Measurements from ENCODE around the gene GET4.

The GET4 gene

GRCh38 chr7:885261-885892 lies 9.0 kb downstream of the GET4 start:
- no peak overlapping the region for H3K4me3 ChIP-seq (ENCODE audit: low read depth, low read length)

DNA sequence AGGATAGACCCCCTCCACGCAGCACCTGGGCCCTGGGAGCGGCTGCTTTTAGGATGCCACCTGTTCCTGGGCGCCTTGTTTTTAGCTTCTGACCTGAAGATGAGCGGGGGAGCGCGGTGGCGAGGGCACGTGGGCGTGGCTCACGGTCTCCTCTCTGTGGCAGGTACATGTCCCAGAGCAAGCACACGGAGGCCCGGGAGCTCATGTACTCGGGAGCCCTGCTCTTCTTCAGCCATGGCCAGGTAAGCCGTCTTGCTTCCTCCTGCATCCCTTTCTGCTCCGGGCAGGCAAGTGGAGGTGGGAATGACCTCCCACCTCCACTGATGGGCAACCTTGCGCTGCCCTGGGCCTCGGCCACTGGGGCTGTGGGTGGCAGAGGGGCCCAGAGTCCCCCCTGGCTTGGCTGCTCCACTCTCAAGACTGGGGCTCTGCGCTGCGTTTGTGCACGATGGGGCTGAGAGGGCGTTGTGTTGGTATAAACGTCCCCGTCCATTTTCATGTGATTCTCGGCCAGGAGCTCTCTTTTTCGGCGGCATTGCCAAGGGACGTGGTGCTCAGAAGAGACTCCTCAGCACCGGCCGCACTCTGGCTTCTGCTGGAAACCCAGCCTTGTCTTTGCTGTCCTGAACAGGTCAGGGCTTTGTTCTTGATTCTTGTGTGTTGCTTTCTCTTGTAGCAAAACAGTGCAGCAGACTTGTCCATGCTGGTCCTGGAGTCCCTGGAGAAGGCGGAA lies 9.7 kb downstream of the GET4 start:
- H3K4me3 ChIP-seq (ENCODE audit: low read depth, low read length) = no peak overlapping the region

GRCh38 chr7:886626-887487 lies 10.5 kb downstream of the GET4 start:
- H3K4me3 ChIP-seq (ENCODE audit: low read depth, low read length) = no peak overlapping the region

DNA sequence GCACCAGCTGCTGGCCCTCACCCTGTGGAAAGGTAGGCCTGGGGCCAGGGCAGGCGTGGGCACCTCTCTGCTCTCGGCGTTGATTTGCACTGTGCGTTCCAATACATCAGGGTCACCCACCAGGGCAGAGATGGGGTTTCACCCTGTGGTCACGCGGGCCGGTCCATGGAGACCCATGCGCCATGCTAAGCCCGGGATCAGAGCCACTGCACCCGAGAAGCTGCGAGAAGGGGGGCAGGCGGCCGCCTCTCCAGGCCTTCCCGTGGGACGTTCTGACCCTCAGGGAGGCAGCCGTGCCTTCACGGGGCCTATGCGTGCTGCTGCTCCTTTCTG lies 11.1 kb downstream of the GET4 start:
- no peak overlapping the region for H3K4me3 ChIP-seq (ENCODE audit: low read depth, low read length)

GRCh38 chr7:888081-889024 lies 12.0 kb downstream of the GET4 start:
- H3K4me3 ChIP-seq (ENCODE audit: low read depth, low read length) = no peak overlapping the region

GRCh38 chr7:889025-889390 lies 12.7 kb downstream of the GET4 start:
- no peak overlapping the region for H3K4me3 ChIP-seq (ENCODE audit: low read depth, low read length)

GRCh38 chr7:889391-889790 lies 13.0 kb downstream of the GET4 start:
- no peak overlapping the region for H3K4me3 ChIP-seq (ENCODE audit: low read depth, low read length)

DNA sequence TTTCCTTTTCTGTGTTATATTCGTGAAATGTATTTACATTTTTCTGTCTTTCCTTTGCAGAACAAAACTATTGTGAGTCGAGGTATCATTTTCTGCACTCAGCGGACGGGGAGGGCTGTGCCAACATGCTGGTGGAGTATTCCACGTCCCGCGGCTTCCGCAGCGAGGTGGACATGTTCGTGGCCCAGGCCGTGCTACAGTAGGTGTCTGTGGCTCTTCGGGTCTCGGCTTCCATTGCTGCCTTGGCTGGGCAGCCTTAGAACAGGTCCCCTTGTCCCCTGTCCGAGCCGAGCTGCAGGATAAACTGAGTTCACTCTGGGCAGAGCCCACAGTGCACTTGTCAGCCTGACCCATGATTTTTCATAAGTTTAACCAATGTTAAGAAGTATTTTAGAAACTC lies 14.5 kb downstream of the GET4 start:
- H3K4me3 ChIP-seq (ENCODE audit: low read depth, low read length) = no peak overlapping the region

- no peak overlapping the region for H3K4me3 ChIP-seq (ENCODE audit: low read depth, low read length)
These were observed 14.9 kb downstream of the GET4 start for GRCh38 chr7:891291-891690.

DNA sequence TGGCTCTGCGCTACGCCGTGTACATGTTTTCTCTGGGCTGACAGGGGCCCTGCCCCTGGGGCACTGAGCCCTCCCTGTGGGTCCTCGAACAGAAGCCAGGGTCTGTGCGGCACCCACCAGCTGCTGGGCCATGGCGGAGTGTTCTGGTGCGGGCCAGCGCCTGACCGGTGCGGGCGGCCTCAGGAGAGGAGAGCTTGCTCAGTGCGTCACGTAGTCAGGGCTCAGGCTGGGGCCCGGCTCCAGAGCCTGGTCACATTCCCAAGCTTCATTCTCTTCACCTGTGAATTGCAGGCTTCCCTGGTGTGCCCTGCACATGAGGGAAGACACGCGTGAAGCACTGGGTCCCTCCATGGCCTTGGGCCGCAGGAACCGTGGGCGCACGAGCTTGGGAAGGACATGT lies 15.5 kb downstream of the GET4 start:
- H3K4me3 ChIP-seq (ENCODE audit: low read depth, low read length) = no peak overlapping the region

GRCh38 chr7:892648-893593 lies 16.6 kb downstream of the GET4 start:
- H3K4me3 ChIP-seq (ENCODE audit: low read depth, low read length) = no peak overlapping the region

DNA sequence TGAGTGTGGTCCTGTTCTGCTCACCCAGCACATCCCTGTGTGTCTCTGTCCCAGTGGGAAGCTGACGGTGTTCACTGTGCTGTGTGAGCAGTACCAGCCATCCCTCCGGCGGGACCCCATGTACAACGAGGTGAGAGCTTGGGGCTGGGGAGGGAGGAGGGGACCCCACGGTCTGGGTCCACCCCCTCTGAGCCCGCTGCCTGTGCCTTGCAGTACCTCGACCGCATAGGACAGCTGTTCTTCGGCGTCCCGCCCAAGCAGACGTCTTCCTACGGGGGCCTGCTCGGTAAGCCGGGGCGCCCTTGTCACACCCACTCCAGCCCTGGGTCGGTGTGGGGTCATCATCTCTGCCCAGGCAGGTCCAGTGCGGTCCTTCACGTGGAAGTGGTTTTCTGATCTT lies 17.3 kb downstream of the GET4 start:
- no peak overlapping the region for H3K4me3 ChIP-seq (ENCODE audit: low read depth, low read length)

DNA sequence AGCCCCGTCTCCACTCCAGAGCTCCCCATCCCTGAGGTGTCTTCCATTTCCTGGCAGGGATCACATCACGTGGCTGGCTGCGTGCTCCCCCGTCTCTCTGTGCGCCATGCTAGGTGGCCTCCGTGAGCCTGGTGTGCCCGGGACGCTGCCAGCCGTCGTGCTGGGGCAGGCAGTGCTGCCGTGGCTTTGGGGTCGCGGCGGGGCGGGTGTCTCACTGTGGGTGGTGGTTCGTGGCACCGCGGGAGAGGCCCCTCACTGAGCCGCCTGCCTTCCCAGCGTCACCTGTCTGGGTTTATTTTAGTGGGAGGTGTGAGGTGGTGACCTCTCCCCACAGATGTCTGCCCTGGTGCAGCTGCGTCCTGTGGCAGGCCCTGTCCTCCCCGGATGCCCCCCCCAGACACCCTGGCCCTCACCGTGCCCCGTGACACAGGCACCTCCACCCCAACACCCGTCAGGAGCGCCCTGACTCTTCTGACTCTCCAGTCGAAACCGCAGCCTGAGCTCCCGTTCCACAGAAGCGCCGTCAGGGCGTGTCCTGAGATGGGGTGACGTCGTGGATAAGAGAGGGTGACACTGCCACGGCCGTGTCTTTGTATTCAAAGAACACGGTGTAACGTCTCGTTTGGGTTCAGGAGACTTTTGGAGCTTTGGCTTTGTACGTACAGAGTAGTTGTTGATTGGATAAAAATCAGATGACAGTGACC lies 18.0 kb downstream of the GET4 start:
- H3K4me3 ChIP-seq (ENCODE audit: low read depth, low read length) = no peak overlapping the region

GRCh38 chr7:894927-895450 lies 18.6 kb downstream of the GET4 start:
- H3K4me3 ChIP-seq (ENCODE audit: low read depth, low read length) = no peak overlapping the region

- no peak overlapping the region for H3K4me3 ChIP-seq (ENCODE audit: low read depth, low read length)
These were observed 19.2 kb downstream of the GET4 start for GRCh38 chr7:895451-896052.

DNA sequence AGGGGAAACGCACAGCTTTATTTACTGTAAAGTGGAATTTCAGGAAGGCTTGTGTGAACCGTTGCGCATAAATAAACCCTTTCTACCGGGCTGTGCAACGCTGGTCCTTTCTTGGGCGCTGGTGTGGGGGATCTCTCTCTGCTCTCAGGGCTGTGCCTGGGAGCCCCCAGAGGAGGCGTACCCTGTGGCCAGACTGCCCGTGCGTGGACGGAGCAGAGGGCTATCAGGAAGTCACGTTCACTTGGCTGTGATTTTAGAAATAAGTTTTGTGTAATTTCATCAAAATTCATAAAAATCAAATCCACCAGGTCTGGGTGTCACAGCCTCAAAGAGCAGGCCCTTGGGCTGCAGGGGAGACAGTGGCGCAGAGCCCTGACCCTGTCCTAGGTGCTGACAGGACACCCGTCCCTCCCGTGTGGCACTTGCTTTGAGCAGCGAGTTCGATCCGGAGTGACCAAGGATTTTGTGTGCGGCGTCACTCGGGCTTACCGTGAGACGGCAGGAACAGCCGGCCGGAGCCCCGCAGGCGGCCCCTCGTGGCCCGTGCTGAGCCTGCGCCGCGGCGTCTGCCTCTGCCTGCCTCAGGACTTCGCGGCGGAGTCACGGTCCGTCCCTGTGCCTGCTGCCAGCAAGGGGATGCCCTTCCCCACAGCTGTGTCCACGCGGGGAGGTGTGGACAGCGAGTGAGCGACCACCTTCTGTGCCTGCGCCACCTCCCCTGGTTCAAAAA lies 20.2 kb downstream of the GET4 start:
- no peak overlapping the region for H3K4me3 ChIP-seq (ENCODE audit: low read depth, low read length)

DNA sequence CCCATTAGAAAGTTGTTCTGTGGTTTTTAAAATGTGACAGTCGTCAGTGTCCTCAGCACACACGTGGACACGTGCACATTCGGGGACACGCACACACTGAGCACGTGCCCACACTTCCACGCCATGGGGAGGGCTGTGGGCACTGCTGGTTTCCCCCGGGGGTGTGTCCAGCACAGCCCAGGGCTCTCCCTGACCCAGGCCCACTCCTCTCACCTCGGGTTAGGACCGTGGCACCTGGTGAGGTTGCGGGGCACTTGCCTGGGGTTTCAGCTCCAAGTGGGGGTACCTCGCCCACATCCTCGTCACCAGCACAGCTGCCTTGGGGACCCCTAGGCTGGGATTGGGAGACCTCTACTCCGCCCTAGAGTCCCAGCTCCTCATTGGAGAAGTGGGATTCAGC lies 20.7 kb downstream of the GET4 start:
- no peak overlapping the region for H3K4me3 ChIP-seq (ENCODE audit: low read depth, low read length)

- H3K4me3 ChIP-seq (ENCODE audit: low read depth, low read length) = no peak overlapping the region
These were observed 21.5 kb downstream of the GET4 start for GRCh38 chr7:897771-898376.

All from iPS-11a (cell line).